SK-N-SH (cell line): Measurements from ENCODE around the gene NUDT14.

ENCODE experiments used
- FOSL2 ChIP-seq: IDR thresholded peaks from 2 replicates; pipeline ENCODE4 v1.4.0; 2012; ENCODE audit warnings: low read depth, mild to moderate bottlenecking, moderate library complexity, borderline replicate concordance
- FOXM1 ChIP-seq: IDR thresholded peaks from 2 replicates; pipeline ENCODE4 v1.4.0; 2012; ENCODE audit warnings: low read depth, mild to moderate bottlenecking
- YY1 ChIP-seq: IDR thresholded peaks from 2 replicates; pipeline ENCODE4 v1.4.0; 2012; ENCODE audit warnings: low read depth, mild to moderate bottlenecking
- TF ChIP-seq, protein P1 (sequence below): fragments of 200-600 bp; sonication (generic); IDR thresholded peaks from 2 replicates; pipeline ENCODE4 v1.6.1; 2017; ENCODE audit warnings: antibody characterized with exemption, mild to moderate bottlenecking, moderate library complexity

DNA sequence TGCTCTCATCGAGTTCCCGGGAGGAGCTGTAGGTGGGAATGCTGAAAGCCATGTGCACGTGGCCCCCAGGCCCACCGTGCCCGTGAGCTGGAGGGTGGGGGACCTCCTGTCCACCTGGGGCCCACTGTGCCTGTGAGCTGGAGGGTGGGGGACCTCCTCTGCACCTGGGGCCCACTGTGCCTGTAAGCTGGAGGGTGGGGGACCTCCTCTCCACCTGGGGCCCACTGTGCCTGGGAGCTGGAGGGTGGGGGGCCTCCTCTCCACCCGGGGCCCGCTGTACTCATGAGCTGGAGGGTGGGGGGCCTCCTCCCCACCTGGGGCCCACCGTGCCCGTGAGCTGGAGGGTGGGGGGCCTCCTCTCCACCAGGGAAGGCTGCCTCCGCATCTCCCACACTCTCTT, 13.9 kb upstream of the NUDT14 start:
- TF ChIP-seq, protein P1, sequence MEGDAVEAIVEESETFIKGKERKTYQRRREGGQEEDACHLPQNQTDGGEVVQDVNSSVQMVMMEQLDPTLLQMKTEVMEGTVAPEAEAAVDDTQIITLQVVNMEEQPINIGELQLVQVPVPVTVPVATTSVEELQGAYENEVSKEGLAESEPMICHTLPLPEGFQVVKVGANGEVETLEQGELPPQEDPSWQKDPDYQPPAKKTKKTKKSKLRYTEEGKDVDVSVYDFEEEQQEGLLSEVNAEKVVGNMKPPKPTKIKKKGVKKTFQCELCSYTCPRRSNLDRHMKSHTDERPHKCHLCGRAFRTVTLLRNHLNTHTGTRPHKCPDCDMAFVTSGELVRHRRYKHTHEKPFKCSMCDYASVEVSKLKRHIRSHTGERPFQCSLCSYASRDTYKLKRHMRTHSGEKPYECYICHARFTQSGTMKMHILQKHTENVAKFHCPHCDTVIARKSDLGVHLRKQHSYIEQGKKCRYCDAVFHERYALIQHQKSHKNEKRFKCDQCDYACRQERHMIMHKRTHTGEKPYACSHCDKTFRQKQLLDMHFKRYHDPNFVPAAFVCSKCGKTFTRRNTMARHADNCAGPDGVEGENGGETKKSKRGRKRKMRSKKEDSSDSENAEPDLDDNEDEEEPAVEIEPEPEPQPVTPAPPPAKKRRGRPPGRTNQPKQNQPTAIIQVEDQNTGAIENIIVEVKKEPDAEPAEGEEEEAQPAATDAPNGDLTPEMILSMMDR, result no peak
- TF ChIP-seq YY1 (no peak), FOSL2 (no peak), FOXM1 (no peak)
